A549 (cell line): Measurements from ENCODE around the gene C11orf86.

Source experiments
- CTCF ChIP-seq: fragments of >200 bp; sonication (Bioruptor Twin); formaldehyde crosslinking; IDR thresholded peaks from 3 replicates; pipeline ENCODE4 v1.5.1; 2016
- EP300 ChIP-seq, 2 experiments: fragments of >200 bp; sonication (Bioruptor Twin); formaldehyde crosslinking; IDR thresholded peaks; 2 replicates in 1 of 2; 3 replicates in 1 of 2; pipeline ENCODE4 v1.6.1; 2016 to 2017
- MAZ ChIP-seq: fragments of 150-350 bp; IDR thresholded peaks from 2 replicates; pipeline ENCODE4 v1.6.1; 2014; ENCODE audit warnings: antibody characterized with exemption, low read depth, low read length, borderline replicate concordance
- POLR2A ChIP-seq: IDR thresholded peaks from 2 replicates; pipeline ENCODE4 v1.6.1; 2012; ENCODE audit warnings: mild to moderate bottlenecking, low read length
- USF2 ChIP-seq: fragments of 450-650 bp; IDR thresholded peaks from 2 replicates; pipeline ENCODE4 v1.6.1; 2014; ENCODE audit warnings: antibody characterized with exemption

- TF ChIP-seq USF2 (no peak), MAZ (no peak), POLR2A (no peak), CTCF (no peak), EP300 (IDR thresholded peaks at IDR 0.05) (no peak)
Measured at GRCh38 chr11:67016550-67016949, 41.4 kb downstream of the C11orf86 start.
